ENCODE results near the gene SH2D4B.
A peak's percentile ranks its signal among the peaks of the same experiment; 100 is the strongest.

Gene SH2D4B

GRCh38 chr10:80537736-80538480 lies at the start of gene SH2D4B:
TSS of gene SH2D4B (plus strand) at chr10:80537902. CDS start at chr10:80538332, 430 bp downstream.
- DNase-seq (ENCODE audit: low read depth) = no peak

DNA sequence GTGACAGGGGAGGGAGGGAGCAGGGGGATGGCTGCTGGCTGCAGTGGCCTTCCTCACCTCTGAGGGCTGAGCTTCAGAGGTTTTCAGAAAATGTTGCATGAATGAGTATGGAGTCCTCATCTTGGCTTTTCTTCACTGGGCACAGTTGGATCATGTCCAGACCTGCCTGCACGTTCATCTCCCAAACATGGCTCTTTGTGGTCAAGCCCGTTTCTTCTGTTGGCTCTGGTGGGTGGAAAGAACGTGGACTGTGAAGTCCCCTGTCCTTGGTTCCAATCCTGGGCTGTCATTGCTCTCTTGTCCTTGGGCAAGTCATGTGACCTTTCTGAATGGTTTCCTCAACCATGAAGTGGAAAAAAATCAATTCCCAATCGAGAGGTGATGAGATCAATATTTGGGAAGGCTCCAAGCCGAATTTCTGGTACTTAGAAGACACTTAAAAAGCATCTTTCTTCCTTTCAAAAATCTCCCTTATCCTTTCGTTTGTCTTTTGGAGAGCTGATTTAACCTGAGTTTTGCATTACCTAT lies 49.1 kb upstream of the SH2D4B start:
- peak; percentile 21 for DNase-seq (ENCODE audit: low read depth)

- no peak for DNase-seq (ENCODE audit: low read depth)
Observed at GRCh38 chr10:80489371-80490112, 48.2 kb upstream of the SH2D4B start.

- no peak for DNase-seq (ENCODE audit: low read depth)
Observed at GRCh38 chr10:80491251-80492102, 46.2 kb upstream of the SH2D4B start.

DNA sequence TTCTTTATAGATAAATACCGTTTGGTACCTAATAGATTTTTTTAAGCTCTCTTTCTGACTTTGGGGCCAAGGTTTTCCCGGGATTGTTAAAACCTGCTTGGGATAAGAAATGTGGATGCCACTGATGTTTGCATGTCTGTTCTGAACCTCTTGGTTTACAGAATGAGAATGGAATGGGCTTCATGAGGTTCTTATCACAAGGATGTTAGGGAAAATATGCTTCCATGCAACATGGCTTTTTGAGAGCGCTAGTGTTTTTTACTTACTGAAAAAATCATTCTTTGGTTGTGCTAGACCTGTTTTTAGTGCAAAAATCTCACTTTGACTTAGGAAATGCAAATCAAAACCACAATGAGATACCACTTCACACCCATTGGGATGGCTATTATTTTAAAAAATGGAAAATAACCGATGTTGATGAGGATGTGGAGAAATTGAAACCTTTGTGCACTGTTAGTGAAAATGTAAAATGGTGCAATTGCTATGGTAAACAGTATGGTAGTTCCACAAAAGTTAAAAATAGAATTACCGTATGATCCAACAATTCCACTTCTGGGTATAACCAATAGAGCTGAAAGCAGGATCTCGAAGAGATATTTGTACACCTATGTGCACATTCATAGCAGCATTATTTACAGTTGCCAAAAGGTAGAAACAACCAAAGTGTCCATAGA lies 44.7 kb upstream of the SH2D4B start:
- DNase-seq (ENCODE audit: low read depth) = no peak

GRCh38 chr10:80493522-80494051 lies 44.1 kb upstream of the SH2D4B start:
- DNase-seq (ENCODE audit: low read depth) = peak; percentile 29

GRCh38 chr10:80496555-80497172 lies 41.0 kb upstream of the SH2D4B start:
- DNase-seq (ENCODE audit: low read depth) = no peak

- DNase-seq (ENCODE audit: low read depth) = peak; percentile 71
Observed at GRCh38 chr10:80497187-80498077, 40.3 kb upstream of the SH2D4B start.

DNA sequence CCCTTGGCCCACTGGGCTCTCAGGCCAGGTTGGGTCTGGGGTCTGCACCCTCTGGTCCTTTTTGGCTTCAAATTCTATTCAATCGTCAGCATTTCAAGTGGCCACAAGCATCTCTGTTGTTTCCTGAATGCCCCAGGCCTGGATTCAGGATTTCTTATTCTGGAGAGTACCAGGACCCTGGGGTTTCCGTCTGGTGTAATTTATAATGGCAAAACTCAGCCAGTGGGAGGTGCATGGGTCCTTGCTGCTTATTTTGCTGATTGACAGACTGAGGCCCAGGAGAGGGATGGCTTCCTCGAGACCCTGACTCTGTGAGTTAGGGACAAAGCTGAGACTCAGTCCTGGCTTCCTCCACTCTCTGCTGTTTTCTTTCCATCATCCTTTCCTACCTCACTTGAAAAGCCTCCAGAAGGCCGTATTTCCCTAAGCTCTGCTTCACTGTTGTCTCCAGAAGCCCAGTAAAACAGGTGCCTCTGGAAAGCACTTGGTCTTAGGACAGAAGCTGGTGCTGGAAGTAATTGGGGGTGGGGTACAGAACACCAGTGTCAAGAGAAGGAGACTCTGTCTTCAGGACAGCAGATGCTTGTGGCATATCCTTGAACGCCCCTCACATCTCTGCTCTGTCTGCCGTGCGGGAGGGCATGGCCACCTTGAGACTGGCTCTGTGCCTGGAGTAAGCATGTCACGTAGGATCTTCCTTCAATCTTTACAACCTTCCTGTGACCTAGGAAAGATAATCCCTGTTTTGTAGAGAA lies 39.4 kb upstream of the SH2D4B start:
- no peak for DNase-seq (ENCODE audit: low read depth)

DNA sequence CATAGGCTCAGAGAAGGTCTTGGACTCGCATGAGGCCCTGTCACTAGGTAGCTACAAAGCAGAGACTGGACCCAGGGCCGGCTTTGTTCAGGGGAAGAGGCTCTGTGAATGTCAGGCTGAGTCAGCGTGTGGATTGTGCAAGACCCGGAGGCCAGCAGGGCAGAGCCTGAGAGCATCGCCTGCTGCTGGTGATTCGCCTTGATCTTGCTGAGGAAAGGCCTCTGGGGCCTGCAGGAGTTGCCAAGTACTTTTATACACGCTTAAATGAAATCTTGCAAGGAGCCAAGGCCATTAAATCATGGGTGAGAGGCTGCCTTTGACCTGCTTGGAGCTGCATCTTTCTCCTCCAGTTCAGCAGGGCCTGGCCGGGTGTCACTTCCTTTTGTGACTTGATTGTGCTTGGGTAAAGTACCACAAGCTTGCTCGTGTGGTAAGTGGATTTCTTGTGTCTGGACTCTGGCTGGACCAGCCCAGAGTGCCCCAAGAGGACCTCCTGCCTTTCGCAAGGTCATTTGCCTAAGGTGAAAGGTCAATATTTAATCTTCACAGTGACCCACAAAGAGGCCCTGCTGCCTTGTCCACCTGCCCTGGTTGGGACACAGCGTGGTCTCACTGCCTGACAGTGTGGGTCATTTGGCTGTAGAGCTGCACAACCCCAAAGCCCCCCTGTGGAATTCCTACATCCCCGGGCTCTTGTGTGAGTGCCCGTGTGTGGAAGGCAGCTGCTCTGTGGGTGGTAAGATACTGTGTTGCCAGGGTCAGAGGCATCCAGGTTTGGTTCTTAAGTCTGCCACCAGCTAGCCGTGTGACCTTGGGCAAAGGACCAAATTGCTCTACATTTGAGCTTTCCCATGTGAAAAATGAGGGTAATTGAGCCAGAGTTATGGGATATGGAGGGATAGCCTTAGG lies 38.6 kb upstream of the SH2D4B start:
- peak; percentile 99 for DNase-seq (ENCODE audit: low read depth)

GRCh38 chr10:80500572-80501380 lies 36.9 kb upstream of the SH2D4B start:
- no peak for DNase-seq (ENCODE audit: low read depth)

- DNase-seq (ENCODE audit: low read depth) = peak; percentile 52
Observed at GRCh38 chr10:80501381-80501912, 36.3 kb upstream of the SH2D4B start.

DNA sequence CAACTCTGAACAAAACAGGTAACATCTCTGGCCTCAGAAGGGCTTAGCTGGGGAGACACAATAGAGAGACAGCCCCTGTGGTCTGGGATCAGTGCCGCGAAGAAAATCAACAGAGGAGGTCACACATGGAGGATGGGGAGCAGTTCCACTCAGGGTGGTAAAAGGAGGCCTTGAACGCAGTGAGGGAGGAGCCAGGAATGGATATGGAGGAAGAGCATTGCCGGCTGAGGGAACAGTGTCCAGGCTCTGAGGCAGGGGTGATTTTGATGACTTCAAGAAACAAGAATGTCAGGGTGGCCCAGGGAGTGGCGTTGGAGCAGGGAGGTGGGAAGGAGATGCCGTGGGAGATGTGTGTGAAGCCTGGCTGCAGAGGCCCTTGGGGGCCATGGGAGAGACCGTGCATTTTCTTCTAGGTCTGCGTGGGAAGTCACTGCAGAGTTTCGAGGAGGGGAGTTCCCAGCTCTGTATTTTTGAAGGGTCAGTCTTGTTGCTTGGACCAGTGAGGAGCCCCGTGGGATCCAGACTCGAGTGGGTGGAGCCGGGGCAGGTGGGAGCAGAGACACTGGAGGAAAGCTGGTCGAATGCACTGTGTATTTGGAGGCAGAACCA lies 35.7 kb upstream of the SH2D4B start:
- DNase-seq (ENCODE audit: low read depth) = peak; percentile 51

- peak; percentile 21 for DNase-seq (ENCODE audit: low read depth)
Observed at GRCh38 chr10:80502621-80503583, 34.8 kb upstream of the SH2D4B start.

DNA sequence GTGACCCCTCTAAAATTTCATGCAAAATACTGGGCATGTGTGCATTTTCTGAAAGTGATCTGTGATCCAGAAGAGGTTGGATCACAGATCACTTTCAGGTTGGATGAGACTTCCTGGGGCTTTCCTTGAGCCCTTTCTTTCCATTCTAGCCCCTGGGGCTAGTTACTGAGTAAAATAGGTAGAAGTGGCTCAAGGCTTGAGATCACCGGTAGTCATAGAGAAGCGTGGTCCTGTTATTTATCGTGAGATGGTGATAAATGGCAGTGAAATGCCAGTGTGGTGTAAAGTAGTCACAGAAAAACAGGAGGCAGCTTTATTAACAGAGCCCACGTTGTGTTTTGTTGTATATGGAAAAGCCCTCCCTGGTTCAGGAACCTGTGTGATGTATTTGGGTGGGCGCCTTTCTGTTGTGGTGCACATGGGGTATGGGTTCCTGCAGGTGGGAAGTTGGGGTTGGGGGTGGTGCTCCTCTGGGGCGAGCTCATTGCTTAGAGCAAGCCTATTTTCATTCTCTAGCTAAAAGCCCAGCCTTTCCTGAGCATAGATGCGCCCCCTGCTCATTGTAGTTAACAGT lies 34.0 kb upstream of the SH2D4B start:
- no peak for DNase-seq (ENCODE audit: low read depth)

Data from EH (cell line).